Retinal pigment epithelial cell (primary cell): ENCODE measurements around the gene OR52J3.

ENCODE experiments used
- DNase-seq: peaks from one replicate; pipeline ENCODE4 v3.0.0-alpha.2; 2010; ENCODE audit warnings: low read depth
- H3K4me3 ChIP-seq: 2 replicates; pipeline ENCODE4 v1.5.1; 2011; ENCODE audit warnings: mild to moderate bottlenecking, low read length, control low read depth, moderate library complexity
- CTCF ChIP-seq: conservative IDR thresholded peaks from 2 replicates; pipeline ENCODE4 v1.5.1; 2011; ENCODE audit warnings: low read depth, low read length, control low read depth, inconsistent platforms

Gene OR52J3

GRCh38 chr11:5090668-5091067, 44.3 kb downstream of the OR52J3 start:
- H3K4me3 ChIP-seq, result no peak overlapping the region
- no peak for DNase-seq
- no peak for TF ChIP-seq CTCF

GRCh38 chr11:5092821-5093585, 46.7 kb downstream of the OR52J3 start:
- no peak for TF ChIP-seq CTCF
- DNase-seq, result no peak
- H3K4me3 ChIP-seq, result no peak overlapping the region

- no peak for DNase-seq
- TF ChIP-seq CTCF, result no peak
Measured at GRCh38 chr11:5096011-5096410, 49.7 kb downstream of the OR52J3 start.

More at GRCh38 chr11:5096011-5096410, 49.7 kb downstream of the OR52J3 start:
- no peak overlapping the region for H3K4me3 ChIP-seq
